NK-92 (cell line): ENCODE data around the gene XRCC5.

Experiments
- DNase-seq: peaks from one replicate; lab custom pipeline; 2025; ENCODE audit not compliant: unreplicated experiment; lab: John Stamatoyannopoulos, UW

Gene XRCC5

GRCh38 chr2:216222650-216223352 lies 113.7 kb downstream of the XRCC5 start:
- DNase-seq = no peak

GRCh38 chr2:216224388-216224787 lies 115.2 kb downstream of the XRCC5 start:
- DNase-seq = no peak

- DNase-seq = no peak
These were observed 120.2 kb downstream of the XRCC5 start for GRCh38 chr2:216229277-216229914.

- DNase-seq = no peak
These were observed 122.7 kb downstream of the XRCC5 start for GRCh38 chr2:216231867-216232266.

GRCh38 chr2:216232721-216233120 lies 123.6 kb downstream of the XRCC5 start:
- no peak for DNase-seq

- DNase-seq = no peak
These were observed 124.3 kb downstream of the XRCC5 start for GRCh38 chr2:216233281-216233995.

- DNase-seq = no peak
These were observed 125.0 kb downstream of the XRCC5 start for GRCh38 chr2:216234106-216234505.

- DNase-seq = no peak
These were observed 126.3 kb downstream of the XRCC5 start for GRCh38 chr2:216235462-216235861.

GRCh38 chr2:216235896-216236295 lies 126.7 kb downstream of the XRCC5 start:
- no peak for DNase-seq

- no peak for DNase-seq
These were observed 127.3 kb downstream of the XRCC5 start for GRCh38 chr2:216236486-216236885.

GRCh38 chr2:216242365-216242764 lies 133.2 kb downstream of the XRCC5 start:
- DNase-seq = no peak

- DNase-seq = no peak
These were observed 133.9 kb downstream of the XRCC5 start for GRCh38 chr2:216243026-216243425.

- no peak for DNase-seq
These were observed 136.3 kb downstream of the XRCC5 start for GRCh38 chr2:216245391-216245975.

GRCh38 chr2:216246766-216247165 lies 137.6 kb downstream of the XRCC5 start:
- no peak for DNase-seq
